Spleen (tissue), 7 donors: ENCODE results near the gene SEC61A1.

ENCODE experiments used
- CTCF ChIP-seq, 11 experiments: fragments of 200-600 bp in 7 of 11; fragments of 450-650 bp in 4 of 11; sonication (generic) in 4 of 11; IDR thresholded peaks in 8 of 11; conservative IDR thresholded peaks in 3 of 11; 1 replicate in 7 of 11; 2 replicates in 4 of 11; pipeline versions ENCODE4 v1.4.0 to v1.8.0; 2016 to 2021; ENCODE audit warnings: antibody characterized with exemption in 11 of 11, inconsistent platforms in 4 of 11, mild to moderate bottlenecking in 1 of 11
- POLR2AphosphoS5 ChIP-seq, 3 donors: sonication (generic); formaldehyde crosslinking; IDR thresholded peaks; one replicate each; pipeline ENCODE4 v1.5.1; 2017; ENCODE audit warnings: antibody characterized with exemption in 3 of 3
- donor health status: DM: no; HTN: no; CAD: no; lungs with moderate emphysema.
- donor health status: DM: no; HTN: no; CAD: no.
- donor health status: DM: no; HTN: no; CAD: no.

GRCh38 chr3:128070898-128071591 is 18.8 kb downstream of the SEC61A1 start:
- TF ChIP-seq CTCF (IDR thresholded peaks at IDR 0.05 in 8 of 11, conservative IDR thresholded peaks at IDR 0.05 in 3 of 11) (no peak), POLR2AphosphoS5 (IDR thresholded peaks at IDR 0.05) (peak in 2 of 3 donors; percentile 19 to 59)
